NAMALWA (cell line): ENCODE results near the gene MNT.
A peak's percentile ranks its signal among the peaks of the same experiment; 100 is the strongest.
"Not testable (repeated sequence)": the region's sequence is repeated elsewhere in the genome, so short reads cannot be mapped to it uniquely, and the experiment has no call there.

Experiments used
- DNase-seq: peaks from one replicate; pipeline ENCODE4 v3.0.0-alpha.2; 2015; ENCODE audit warnings: low spot score

MNT gene, protein sequence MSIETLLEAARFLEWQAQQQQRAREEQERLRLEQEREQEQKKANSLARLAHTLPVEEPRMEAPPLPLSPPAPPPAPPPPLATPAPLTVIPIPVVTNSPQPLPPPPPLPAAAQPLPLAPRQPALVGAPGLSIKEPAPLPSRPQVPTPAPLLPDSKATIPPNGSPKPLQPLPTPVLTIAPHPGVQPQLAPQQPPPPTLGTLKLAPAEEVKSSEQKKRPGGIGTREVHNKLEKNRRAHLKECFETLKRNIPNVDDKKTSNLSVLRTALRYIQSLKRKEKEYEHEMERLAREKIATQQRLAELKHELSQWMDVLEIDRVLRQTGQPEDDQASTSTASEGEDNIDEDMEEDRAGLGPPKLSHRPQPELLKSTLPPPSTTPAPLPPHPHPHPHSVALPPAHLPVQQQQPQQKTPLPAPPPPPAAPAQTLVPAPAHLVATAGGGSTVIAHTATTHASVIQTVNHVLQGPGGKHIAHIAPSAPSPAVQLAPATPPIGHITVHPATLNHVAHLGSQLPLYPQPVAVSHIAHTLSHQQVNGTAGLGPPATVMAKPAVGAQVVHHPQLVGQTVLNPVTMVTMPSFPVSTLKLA

DNA sequence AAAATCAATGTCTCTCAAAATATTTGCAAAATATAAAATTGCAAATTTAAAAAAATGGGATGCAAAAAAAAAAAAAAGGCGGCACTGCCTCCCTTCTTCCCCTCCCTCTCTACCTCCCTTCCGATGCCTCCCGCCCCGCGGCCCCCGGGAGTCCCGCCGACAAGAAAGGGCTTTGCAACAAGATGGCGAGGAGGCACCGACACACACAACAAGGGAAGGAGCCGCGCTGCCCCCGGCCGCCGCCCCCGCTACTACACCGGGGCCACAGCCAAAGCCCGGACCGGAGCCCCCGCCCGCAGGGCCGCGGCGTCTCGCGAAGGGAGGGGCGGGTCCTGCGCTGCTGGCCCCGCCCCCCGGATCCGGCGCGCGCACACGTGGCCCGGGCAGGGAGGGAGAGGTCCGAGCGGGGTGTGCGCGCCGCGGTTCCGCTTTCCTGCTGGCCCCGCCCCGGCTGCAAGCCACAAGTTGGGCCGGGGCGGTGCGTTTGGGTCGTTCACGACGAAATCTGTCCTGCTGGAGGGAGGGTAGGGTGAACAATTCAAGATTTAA is at the start of gene MNT:
Gene MNT, minus strand, starts transcription at position 184 of the 549 bp plus-strand sequence. CDS start 348 bp downstream, outside the sequence.
- peak; percentile 89 for DNase-seq

DNA sequence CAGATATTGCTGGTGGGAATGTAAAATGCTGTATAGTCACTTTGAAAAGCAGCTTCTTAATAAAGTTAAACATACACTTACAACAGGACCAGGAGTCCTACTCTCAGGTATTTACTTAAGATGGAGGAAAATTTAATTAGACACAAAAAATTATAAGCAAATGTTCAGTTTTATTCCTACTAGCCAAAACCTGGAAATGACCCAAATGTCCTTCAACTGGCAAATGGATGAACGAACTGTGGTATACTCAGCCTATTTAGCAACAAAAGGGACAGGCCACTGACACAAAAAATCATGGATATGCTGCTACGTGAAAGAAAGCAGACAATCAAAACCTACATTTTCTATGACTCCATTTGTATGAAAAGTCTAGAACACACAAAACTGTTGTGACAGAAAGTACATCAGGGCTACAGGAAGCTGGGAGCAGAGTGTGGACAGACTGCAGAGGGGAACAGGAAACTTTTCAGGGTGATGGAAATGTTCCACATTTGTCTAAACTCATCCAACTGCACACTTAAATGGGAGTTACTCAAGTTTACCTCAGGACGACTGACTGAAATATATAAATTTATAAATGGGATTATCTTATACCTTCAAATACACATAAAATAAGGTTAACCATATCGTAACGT is 49.3 kb upstream of the MNT start:
- no peak for DNase-seq

DNA sequence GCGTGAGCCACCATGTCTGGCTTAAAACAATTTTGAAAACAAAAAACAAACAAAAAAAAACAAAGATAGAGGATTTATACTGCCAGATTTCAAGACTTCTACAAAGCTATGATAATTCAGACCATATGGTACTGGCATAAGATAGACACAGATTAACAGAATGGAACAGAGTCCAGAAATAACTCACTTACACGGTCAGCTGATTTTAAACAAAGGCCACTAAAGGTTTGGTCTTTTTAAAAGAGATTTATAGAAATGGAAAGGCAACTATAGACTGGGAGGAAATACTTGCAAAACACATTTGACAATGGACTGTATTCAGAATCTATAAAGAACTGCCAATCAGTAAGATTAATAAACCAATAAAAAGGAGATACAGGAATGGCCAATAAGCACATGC is 48.6 kb upstream of the MNT start:
- DNase-seq, result no peak

DNA sequence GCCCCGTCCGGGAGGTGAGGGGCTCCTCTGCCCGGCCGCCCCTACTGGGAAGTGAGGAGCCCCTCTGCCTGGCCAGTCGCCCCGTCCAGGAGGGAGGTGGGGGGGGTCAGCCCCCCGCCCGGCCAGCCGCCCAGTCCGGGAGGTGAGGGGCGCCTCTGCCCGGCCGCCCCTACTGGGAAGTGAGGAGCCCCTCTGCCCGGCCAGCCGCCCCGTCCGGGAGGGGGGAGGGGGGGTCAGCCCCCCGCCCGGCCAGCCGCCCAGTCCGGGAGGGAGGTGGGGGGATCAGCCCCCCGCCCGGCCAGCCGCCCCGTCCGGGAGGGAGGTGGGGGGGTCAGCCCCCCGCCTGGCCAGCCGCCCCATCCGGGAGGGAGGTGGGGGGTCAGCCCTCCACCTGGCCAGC is 46.6 kb upstream of the MNT start:
- DNase-seq, result not testable (repeated sequence)

DNA sequence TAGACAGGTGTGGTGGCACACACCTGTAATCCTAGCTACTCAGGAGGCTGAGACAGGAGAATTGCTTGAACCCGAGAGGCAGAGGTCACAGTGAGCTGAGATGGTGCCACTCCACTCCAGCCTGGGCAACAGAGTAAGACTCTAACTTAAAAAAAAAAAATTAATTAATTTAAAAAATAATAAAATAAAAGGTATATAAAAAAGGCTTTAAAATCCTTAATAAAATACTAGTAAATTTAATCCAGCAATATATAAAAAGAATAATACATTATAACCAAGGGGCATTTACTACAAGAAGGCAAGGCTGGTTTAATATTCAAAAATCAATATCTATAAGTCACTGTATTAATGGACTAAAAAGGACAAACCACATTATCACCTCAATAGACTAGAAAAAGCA is 44.8 kb upstream of the MNT start:
- no peak for DNase-seq

DNA sequence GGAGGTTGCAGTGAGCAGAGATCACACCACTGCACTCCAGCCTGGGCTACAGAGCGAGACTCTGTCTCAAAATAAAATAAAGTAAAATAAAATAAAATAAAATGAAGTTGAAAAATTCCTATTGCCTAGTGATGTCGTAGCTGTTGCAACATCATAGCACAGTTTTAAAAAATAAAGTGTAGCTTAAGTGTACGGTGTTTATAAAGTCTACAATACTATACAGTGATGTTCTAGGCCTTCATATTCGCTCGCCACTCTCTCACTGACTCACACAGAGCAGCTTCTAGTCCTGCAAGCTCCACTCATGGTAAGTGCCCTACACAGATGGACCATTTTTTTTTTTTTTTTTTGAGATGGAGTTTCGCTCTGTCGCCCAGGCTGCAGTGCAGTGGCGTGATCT is 43.5 kb upstream of the MNT start:
- no peak for DNase-seq

DNA sequence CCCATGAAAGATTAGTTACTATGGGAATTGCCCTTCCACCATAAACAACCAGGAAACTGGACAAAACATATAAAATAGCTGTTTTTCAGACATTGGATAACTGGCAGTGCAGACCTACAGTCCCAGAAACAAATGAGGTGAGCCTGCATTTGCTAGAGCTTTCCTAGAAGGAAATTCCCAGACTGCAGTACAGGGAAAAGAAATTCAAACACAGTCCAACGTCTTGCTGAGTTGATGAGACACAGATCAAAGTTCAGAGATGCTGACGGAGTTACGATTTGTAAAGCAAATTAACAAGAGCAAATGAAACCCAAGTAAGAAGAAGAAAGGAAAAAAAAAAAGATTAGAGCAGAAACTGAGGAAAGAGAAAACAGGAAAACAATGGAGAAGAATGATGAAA is 41.3 kb upstream of the MNT start:
- no peak for DNase-seq

DNA sequence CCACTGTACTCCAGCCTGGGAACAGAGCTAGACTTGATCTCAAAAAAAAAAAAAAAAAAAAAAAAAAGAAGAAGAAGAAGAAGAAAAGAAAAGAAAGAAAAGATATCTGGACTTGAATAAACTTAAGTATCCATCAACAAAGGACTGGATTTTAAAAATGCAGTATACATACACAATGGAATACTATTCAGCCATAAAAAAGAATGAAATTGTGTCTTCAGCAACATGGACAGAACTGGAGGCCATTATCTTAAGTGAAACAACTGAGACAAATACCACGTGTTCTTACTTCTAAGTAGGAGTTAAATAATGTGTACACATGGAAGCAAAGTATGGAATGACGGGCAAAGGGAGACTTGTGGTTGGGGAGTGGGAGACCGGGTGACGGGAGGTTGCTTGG is 40.1 kb upstream of the MNT start:
- DNase-seq, result no peak

DNA sequence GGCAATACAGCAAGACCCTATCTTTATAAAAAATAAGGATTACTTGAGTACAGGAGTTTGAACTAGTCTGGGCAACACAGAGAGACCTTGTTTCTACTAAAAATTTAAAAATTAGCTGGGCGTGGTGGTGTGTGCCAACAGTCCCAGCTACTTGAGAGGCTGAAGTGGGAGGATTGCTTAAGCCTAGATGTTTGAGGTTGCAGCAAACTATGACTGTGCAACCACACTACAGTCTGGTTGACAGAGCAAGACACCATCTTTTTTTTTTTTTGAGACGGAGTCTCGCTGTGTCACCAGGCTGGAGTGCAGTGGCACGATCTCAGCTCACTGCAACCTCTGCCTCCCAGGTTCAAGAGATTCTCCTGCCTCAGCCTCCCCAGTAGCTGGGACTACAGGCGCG is 39.1 kb upstream of the MNT start:
- not testable (repeated sequence) for DNase-seq

DNA sequence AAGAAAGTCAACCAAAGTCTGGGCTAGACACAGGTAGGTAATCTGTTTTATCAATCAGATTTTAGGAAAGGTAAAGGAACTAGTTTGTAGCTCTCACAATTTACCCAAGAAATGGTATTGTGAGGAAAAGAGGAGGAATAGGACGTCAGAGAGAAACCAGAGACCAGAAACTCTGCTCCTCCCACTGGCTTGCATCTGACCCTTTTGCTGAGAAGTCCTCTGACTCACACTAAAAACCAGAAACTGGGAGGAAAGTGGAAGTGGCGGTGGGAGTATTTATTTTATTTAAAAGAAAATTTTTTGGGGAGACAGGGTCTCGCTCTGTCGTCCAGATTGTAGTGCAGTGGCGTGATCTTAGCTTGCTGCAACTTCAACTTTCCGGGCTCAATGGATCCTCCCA is 38.0 kb upstream of the MNT start:
- DNase-seq, result no peak

DNA sequence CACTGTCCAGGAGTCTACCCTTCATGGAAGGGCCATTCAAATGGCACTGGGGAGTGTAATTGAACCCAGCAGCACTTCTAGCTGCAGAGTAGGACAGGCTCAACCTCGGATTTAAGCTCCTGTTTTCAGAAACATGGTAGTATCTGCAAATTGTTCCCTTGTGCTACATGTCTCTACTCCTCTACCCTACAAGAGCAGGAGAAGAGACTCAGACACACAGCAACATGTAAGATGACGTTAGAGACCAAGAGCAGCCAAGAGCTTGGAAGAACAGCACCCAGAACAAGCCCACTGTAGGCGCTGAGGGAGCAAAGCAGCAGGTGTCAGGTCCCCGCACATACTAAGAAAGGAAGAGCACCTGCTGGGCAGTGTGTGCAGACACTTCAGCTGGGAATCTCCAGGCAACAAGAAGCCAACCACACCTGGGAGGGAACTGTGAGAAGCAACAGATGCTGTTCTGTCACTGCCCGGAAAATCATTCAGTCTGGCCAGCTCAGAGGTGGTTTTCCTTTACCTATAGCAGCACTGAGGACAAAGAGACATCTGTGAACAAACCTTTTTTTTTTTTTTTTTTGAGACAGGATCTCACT is 35.6 kb upstream of the MNT start:
- DNase-seq, result peak; percentile 72

DNA sequence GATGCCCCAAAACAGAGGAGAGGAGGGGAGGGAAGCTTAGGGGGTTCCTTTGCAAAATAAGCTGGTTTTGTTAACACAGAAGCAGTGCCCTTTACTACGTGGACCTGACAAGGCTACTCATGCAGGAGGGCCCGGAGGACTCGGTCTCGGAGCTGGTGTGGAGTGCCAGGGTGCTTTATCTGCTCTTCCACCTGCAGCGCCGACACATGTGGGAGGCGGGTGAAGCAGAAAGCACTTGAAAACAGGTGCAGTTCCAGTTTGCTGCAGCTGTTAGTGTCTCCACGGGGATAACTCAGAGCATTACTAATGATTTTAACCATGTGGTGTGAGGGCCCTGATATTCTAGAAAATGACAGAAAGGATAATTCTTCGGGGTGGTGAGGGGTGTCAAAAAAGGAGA is 35.0 kb upstream of the MNT start:
- DNase-seq, result peak; percentile 84

DNA sequence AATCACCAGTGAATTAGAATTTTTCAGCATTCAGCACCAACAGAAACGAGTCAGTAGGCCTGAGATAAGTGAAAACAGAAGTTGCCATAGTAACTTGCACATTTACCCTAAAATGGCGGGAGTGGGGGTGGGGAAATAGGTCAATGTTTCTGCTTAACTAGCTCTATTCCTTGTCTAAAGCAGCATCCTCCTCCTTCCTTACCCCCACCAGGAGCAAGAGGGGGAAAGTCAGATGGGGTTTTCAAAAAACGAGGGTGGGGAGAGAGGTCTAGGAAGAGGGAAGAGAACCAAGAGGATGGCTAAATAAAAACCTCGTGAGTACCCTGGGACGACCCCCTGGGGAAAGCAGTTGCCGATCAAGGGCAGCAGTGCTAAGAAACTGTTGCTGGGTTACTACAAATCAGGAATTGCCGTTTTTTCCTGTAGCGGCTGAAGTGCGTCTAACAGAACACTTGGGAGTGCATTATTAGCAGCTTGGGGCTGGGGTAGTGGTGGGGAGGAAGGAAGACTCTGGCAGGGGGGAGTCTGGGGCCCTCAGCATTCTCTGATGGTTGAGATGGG is 34.4 kb upstream of the MNT start:
- DNase-seq, result peak; percentile 16

DNA sequence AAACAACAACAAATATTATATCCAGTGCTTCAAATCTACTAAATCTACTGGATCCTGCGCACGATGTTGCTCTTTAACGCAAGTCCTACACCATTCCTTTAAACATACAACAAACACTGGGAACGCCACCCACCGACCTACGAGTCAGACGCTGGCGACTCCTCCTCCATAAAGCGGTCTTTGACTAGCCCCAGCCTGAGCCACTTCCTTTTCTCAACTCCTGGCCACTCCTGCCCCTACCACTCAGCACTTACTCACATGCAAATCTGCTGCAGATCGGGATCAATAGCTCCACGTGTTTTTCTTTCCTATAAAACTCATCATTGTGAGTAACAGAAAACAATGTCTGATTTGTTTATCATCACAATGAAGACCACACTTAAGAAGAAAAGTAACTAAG is 32.8 kb upstream of the MNT start:
- no peak for DNase-seq

DNA sequence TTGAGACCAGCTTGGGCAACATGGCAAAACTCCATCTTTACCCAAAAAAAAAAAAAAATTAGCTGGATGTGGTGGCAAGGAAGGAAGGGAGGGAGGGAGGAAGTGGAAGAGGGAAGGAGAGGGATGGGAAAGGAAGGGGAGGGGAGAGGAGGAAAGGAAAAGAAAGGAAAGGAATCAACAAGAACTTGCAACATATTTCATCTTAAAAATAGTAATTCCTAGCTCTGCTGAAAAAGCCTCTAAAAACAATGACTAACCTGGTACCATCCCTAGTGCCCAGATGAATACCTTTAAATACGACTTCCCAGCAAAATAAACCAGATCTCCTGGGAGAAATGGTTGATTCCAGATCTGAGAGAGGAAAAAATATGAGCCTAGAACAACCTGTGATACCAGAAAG is 27.1 kb upstream of the MNT start:
- DNase-seq, result no peak

DNA sequence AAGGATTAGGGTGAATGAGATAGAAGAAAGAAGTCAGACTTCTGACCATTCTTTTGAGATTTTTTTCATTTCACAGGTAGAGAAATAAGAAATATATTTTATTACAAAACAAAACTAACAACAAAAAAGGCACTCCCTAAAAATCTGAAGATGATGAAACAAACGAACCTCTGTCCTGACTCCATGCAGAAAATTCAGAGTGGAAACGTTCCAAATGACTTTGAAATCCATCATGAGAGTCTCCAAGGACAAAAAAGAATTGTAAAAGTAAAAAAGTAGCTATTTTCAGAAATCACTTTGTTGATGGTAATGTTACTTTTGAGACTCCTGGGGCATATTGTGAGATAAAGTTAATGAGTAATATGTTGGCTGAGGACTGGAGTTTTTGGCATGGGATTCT is 26.4 kb upstream of the MNT start:
- no peak for DNase-seq

DNA sequence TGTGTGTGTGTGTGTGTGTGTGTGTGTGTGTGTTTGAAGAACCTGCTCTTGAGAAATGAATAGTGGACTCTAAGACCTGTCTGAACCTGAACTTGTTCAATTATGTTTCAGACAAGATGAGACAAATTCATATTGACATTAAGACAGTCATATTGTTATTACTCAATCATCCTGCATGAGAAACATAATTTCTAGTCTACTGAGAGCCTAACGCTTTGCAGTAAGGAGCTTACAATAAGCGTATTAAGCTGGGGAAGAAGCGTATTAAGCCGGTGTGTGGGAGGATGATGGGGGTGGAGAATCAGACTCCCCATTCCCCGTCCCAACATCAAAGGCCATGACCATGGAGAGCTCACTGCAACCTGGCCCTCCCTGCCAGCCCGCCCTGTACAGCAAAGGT is 22.4 kb upstream of the MNT start:
- no peak for DNase-seq

DNA sequence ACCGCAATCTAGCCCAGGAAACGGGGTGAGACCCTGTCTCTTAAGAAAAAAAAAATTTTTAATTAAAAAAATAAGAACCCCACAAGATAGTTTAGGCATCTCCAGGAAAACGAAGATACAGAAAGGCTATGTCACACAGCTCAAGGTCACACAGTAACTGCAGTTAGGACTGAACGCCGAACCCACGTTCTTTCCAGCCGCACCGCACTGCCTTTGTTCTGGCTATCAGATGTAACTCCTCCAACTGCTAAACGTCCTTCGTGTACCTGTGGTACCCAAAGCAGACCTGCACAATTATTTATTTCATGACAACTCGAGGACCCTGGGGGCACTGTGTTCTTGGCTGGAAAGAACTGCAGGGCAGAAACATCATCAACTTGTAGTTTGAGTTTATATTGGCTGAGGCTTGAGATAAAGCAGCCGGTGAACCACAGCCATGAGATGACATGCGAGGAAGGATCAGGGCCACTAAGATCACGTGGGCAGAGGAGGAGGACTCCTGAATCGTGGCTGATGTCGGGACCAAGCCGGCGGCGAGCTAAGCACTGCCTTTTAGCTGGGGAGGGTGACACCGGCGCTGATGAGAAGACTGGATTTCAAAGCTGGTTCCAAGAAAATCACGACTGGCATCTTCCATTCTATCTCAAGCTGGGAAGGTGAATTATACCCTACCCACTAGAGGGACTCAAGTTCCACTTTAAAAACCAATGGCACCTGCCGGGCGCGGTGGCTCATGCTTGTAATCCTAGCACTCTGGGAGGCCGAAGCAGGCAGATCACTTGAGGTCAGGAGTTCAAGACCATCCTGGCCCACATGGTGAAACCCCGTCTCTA is 20.7 kb upstream of the MNT start:
- no peak for DNase-seq

DNA sequence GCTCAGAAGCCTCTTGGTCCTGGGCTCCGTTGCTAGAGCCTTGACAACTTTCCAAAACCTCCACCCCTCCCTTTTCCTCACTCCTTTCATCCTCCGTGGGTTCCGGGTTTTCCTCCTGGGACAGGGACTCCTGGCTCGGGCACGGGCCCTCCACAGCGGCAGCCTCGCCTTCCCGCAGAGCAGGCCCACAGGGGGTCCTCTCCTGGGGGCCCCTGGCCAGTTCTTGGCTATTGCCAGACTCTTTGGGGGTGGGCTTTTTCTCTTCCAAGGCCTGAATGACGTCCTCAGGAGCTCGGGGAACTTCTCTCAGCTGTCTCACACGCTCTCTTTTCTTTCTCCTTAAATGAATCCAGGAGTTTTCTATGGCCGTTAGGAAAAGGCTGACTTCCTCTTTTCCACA is 19.3 kb upstream of the MNT start:
- DNase-seq, result no peak

DNA sequence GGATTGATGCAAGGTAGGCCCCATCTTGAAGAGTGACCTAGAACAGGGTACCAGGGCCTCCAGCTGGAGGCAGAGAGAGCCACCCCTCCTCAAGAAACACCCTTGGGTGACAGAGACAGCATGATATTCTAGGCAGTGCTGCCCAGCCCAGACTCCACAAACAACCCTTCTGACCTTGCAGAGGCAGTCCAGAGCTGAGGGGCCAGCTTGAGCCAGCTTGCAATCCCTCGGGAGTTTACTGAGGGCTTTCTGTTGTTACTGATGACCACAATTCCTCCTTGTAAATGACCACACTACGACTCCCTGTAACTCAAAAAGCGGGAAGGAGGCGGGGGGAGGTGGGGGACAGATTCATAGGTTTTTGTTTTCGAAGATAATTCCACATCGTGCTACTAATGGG is 18.6 kb upstream of the MNT start:
- DNase-seq, result no peak

DNA sequence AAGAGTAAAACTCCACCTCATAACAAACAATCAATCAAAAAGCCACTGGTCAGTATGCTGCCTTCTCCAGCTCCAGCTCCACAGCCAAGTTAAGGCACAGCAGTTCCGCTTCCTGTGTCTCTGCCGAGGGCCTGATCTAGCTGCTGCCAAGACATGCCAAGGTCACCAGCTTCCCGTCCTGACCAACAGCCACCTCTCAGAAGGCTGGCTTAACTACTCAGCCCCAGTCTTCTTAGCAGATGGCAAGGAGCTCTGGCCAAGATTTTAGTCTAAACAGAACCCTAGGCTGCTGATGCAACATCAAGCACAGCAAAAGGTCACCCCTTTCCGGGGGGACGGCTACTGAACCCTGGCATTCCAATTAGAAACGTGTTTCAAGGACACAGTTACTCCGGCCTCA is 17.7 kb upstream of the MNT start:
- no peak for DNase-seq
